ENCODE results near the gene ZNF25. TPM values are rescaled to one million over a fixed set of nuclear protein-coding genes. Genes with fewer than 3 reads are reported as not detected.

ZNF25 gene
- total and polyA plus RNA-seq, 2 experiments from 2014 or later: 2.6 to 5.7 TPM

DNA sequence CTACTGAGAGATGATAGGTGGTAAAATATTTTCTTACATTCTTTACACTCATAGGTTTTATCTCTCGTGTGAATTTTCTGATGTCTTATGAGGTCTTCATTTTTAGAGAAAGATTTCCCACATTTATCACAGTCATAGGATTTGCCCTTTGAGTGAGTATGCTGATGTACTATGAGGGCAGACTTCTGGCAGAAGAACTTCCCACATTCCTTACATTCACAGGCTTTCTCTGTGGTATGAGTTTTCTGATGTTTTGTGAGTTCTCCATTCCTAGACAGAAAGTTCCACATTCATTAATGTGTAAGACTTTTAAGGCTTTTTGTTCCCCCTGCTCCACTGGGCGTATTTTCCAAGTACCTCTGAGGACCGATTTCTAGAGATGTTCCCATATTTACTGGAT is 23.5 kb downstream of the ZNF25 start:
- Histone ChIP-seq H4K20me1 (ENCODE audit: insufficient read depth, poor library complexity, severe bottlenecking) (no peaks in the 10 kb centered on the region), H3K9me3 (ENCODE audit: low read depth) (no peaks in the 10 kb centered on the region), H3K4me1 (ENCODE audit: insufficient read depth) (no peaks in the 10 kb centered on the region), H3K4me3 (no peak overlapping the region), H3K4me2 (no peak overlapping the region), H3K9me2 (replicated peaks; ENCODE audit: insufficient read depth) (no peaks in the 10 kb centered on the region), H3K27ac (no peak overlapping the region), H3K79me2 (no peaks in the 10 kb centered on the region), H3K27me3 (no peaks in the 10 kb centered on the region), H3K36me3 (replicated peaks; ENCODE audit: insufficient read depth, low read depth) (no peaks in the 10 kb centered on the region), H2AFZ (no peak overlapping the region)
- 93% methylated on average over 3 of the region's 3 CpGs for WGBS (ENCODE audit: low lambda C conversion rate, missing lambda C conversion rate)
- DNase-seq (ENCODE audit: low spot score): no peak
- TF ChIP-seq CTCF (IDR thresholded peaks at IDR 0.05; ENCODE audit: poor library complexity) (no peak), EZH2 (IDR thresholded peaks at IDR 0.05; ENCODE audit: borderline replicate concordance) (no peak), EZH2phosphoT487 (IDR thresholded peaks at IDR 0.05; ENCODE audit: low read depth, severe bottlenecking, unreplicated experiment) (no peak)

DNA sequence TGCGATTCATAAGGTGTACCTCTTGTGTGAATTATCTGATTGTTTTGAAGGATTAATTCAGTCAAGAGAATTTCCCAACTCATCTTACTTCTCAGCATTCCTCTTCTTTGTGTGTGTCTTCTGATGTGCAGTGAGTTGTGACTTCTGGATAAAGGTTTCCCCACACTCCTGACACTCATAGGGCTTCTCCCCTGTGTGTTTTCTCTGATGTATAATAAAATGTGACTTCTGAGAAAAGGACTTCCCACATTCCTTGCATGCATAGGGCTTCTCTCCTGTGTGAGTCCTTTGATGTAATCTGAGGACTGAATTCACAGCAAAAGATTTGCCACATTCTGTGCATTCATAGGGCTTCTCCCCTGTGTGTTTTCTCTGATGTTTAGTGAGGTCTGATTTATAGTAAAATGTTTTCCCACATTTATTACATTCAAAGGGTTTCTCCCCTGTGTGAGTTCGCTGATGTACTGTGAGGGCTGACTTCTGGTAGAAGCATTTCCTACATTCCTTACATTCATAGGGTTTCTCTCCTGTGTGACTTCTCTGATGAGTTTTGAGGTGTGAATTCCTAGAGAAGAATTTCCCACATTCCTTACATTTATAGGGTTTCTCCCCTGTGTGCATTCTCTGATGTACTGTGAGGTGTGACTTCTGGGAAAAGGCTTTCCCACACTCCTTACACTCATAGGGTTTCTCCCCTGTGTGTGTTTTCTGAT is 24.2 kb downstream of the ZNF25 start:
- H3K79me2 ChIP-seq: no peaks in the 10 kb centered on the region
- no peaks in the 10 kb centered on the region for H3K4me1 ChIP-seq (ENCODE audit: insufficient read depth)
- no peak overlapping the region for H3K4me3 ChIP-seq
- H3K27ac ChIP-seq: no peak overlapping the region
- H2AFZ ChIP-seq: no peak overlapping the region
- no peak overlapping the region for H3K4me2 ChIP-seq
- H3K9me2 ChIP-seq (replicated peaks; ENCODE audit: insufficient read depth): no peaks in the 10 kb centered on the region
- DNase-seq (ENCODE audit: low spot score): no peak
- H3K9me3 ChIP-seq (ENCODE audit: low read depth): no peaks in the 10 kb centered on the region
- no peaks in the 10 kb centered on the region for H4K20me1 ChIP-seq (ENCODE audit: insufficient read depth, poor library complexity, severe bottlenecking)
- TF ChIP-seq CTCF (IDR thresholded peaks at IDR 0.05; ENCODE audit: poor library complexity): no peak
- TF ChIP-seq EZH2 (IDR thresholded peaks at IDR 0.05; ENCODE audit: borderline replicate concordance): no peak
- TF ChIP-seq EZH2phosphoT487 (IDR thresholded peaks at IDR 0.05; ENCODE audit: low read depth, severe bottlenecking, unreplicated experiment): no peak
- 87% methylated on average over 2 of the region's 2 CpGs for whole genome bisulfite sequencing (ENCODE audit: low lambda C conversion rate, missing lambda C conversion rate)
- no peaks in the 10 kb centered on the region for H3K27me3 ChIP-seq
- no peaks in the 10 kb centered on the region for H3K36me3 ChIP-seq (replicated peaks; ENCODE audit: insufficient read depth, low read depth)

DNA sequence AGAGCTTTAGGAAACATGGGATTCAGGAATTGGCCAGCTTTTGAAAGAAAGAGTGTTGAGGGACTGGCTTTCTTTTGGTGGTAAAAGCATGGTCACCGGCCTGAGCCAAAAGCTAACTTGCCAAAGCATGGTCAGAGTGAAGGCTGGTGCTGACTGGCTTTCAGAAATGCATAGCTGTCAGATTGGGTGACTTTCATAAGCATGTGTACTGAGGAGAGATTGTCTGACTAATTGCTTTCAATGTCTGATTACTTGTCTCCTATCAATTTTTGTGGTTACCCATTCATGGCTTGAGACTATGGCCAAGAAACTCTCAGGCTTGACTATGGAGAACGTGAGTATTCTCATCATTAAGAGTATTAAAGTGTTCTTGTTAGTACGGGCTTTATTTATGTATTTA is 28.2 kb downstream of the ZNF25 start:
- 72% methylated on average over 3 of the region's 3 CpGs for WGBS (ENCODE audit: low lambda C conversion rate, missing lambda C conversion rate)
- no peak for DNase-seq (ENCODE audit: low spot score)
- Histone ChIP-seq H3K4me3 (no peak overlapping the region), H3K9me2 (replicated peaks; ENCODE audit: insufficient read depth) (no peaks in the 10 kb centered on the region), H3K27me3 (no peaks in the 10 kb centered on the region), H3K4me2 (no peak overlapping the region), H3K9me3 (ENCODE audit: low read depth) (no peaks in the 10 kb centered on the region), H3K36me3 (replicated peaks; ENCODE audit: insufficient read depth, low read depth) (no peaks in the 10 kb centered on the region), H4K20me1 (ENCODE audit: insufficient read depth, poor library complexity, severe bottlenecking) (no peaks in the 10 kb centered on the region), H2AFZ (no peak overlapping the region), H3K27ac (no peak overlapping the region), H3K4me1 (ENCODE audit: insufficient read depth) (no peaks in the 10 kb centered on the region), H3K79me2 (no peaks in the 10 kb centered on the region)
- no peak for TF ChIP-seq CTCF (IDR thresholded peaks at IDR 0.05; ENCODE audit: poor library complexity)
- TF ChIP-seq EZH2 (IDR thresholded peaks at IDR 0.05; ENCODE audit: borderline replicate concordance): no peak
- no peak for TF ChIP-seq EZH2phosphoT487 (IDR thresholded peaks at IDR 0.05; ENCODE audit: low read depth, severe bottlenecking, unreplicated experiment)

All from hepatocyte (in vitro differentiated cells).